Epidermal melanocyte (primary cell): Measurements from ENCODE around the gene HMX2.

Experiments used
- DNase-seq: peaks from one replicate; pipeline ENCODE4 v3.0.0; 2011; ENCODE audit warnings: low spot score; ENCODE audit not compliant: insufficient read length

Gene HMX2

DNA sequence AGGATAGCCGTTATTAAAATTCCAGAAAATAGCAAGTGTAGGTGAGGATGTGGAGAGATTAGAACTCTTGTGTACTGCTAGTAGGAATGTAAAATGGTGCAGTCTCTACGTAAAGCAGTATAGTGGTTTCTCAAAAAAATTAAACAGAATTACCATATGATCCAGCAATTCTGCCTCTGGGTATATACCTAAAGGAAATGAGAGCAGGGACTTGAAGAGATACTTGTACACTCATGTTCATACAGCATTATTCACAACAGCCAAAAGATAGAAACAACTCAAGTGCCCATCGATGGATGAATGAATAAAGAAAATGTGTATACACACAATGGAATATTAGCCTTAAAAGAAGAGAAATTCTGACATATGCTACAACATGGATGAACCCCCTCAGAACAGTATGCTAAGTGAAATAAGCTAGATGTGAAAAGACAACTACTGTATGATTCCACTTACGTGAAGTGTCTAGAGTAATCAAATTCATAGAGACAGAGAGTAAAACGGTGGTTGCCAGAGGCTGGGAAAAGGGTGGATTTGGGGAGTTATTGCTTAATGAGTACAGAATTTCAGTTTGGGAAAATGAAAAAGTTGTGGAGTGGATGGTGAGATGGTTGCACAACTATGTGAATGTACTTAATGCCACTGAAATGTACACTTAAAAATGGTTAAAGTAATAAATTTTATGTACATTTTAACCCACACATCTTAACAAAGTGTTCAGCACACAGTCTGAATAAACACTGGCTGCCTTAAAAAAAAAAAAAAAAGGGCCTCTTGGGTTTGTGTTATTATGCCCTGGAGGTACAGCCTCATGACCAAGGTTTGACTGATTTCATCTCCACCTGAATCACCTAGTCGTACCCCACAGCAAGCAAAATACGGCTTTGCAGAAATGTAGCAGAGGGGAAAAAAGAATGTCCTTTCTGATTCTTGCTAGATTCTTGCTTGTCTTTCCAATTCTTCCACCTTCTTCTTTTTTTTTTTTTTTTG, 32.5 kb downstream of the HMX2 start:
- DNase-seq: no peak

DNA sequence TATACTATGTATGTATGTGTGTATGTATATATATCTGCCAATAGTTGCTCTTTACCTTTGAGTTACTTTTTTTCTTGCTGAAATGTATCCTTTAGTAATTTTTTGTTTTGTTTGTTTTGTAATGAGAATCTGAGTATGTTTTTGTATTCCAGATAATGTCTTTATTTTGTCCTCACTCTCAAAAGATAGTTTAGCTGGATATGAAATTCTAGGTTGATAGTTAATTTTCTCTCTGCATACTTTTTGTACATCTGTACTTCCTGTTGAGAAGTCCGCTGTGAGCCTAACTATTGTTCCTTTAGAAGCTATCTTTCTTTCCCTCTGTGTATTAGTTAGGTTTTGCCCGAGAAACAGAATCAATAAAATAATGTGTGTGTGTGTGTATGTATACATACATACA, 35.8 kb downstream of the HMX2 start:
- no peak for DNase-seq

DNA sequence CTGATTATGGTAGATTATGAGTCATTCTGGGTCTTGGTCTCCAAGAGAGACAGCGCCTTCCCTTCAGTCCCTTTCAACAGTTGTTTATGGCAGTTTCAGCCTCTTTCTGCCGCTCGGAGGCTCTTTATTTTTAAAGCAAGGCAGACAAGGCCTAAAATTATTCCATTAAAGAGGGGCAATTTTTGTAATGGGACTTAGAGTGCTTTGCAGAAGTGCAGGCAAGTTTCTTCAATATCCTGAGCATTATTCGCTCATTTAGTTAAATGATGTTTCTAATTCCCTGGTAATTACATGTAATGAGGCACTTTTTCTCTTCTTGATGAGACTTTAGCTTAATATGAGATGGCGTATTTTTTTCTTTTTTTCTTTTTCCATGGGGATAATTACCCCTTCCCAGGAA, 39.8 kb downstream of the HMX2 start:
- DNase-seq: no peak

DNA sequence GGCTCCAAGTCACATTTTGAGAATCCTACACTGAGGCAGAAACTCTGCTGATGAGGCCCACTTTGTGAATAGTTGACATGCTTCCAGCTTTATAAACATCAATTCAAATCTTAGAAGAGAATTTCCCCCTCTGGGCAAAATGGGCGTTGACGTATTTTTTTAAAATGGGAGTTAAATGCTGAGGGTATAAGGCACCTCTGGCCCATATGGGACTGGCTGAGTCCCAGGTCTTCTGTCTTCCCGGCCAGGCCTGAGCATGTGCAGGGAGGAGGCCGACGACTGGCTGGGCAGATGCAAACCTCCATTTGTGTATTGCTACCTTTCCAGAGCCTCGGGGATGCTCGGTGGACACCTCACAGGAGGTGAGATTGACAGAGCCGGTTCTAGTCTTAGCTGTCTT, 44.0 kb downstream of the HMX2 start:
- DNase-seq: no peak

DNA sequence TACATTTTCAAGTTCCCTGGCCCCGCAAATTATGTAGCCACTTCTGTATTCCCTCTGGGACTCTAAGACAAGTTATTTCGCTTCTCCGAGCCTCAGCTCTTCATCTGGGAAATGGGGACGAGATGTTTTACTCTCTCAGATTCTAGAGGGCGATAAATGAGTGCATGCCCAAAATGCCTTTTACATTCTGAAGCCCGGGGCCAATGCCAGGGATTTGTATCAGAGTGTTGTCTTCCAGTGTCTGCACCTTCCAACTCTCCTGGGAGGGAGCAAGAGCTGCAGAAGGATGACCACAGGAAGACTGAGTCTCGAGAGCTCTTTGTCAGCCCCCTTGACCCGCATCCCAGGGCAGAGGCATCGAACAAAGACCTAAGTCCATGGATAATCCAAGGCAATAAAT, 46.1 kb downstream of the HMX2 start:
- no peak for DNase-seq
